Liver (tissue), 9 donors: ENCODE measurements around the gene UNC13B. TPM values are rescaled to one million over a fixed set of nuclear protein-coding genes. Genes with fewer than 3 reads are reported as not detected.

Experiments used
- DNase-seq: peaks from one replicate; pipeline ENCODE4 v3.0.0-alpha.2; 2017; ENCODE audit warnings: low spot score
- H3K27ac ChIP-seq, 2 donors: one replicate each; pipeline ENCODE4 v1.7.0; 2013; ENCODE audit warnings: inconsistent platforms in 2 of 2, low read length in 2 of 2, control low read depth in 1 of 2, low read depth in 1 of 2, mild to moderate bottlenecking in 1 of 2
- H3K27me3 ChIP-seq, 4 donors: one replicate each; pipeline versions ENCODE4 v1.6.1 to v1.7.0; 2013; ENCODE audit warnings: low read length in 3 of 4, inconsistent platforms in 1 of 4, mild to moderate bottlenecking in 1 of 4, moderate library complexity in 1 of 4; ENCODE audit not compliant: control insufficient read depth in 4 of 4, insufficient read depth in 4 of 4
- H3K36me3 ChIP-seq, 4 donors: one replicate each; pipeline versions ENCODE4 v1.6.1 to v1.7.0; 2013; ENCODE audit warnings: low read length in 3 of 4, mild to moderate bottlenecking in 3 of 4, low read depth in 1 of 4, moderate library complexity in 1 of 4; ENCODE audit not compliant: control insufficient read depth in 4 of 4, insufficient read depth in 3 of 4
- H3K4me1 ChIP-seq, 4 donors: one replicate each; pipeline versions ENCODE4 v1.6.1 to v1.7.0; 2013; ENCODE audit warnings: low read length in 3 of 4, mild to moderate bottlenecking in 3 of 4, moderate library complexity in 1 of 4; ENCODE audit not compliant: control insufficient read depth in 4 of 4, insufficient read depth in 4 of 4
- H3K4me3 ChIP-seq, 3 donors: one replicate each; pipeline versions ENCODE4 v1.6.1 to v1.7.0; 2013; ENCODE audit warnings: low read length in 3 of 3, control low read depth in 1 of 3, low read depth in 1 of 3, mild to moderate bottlenecking in 1 of 3
- H3K9ac ChIP-seq, 2 donors: one replicate each; pipeline ENCODE4 v1.7.0; 2013; ENCODE audit warnings: low read length in 2 of 2, mild to moderate bottlenecking in 2 of 2, moderate library complexity in 2 of 2, control low read depth in 1 of 2, low read depth in 1 of 2
- H3K9me3 ChIP-seq, 4 donors: one replicate each; pipeline versions ENCODE4 v1.6.1 to v1.7.0; 2013; ENCODE audit warnings: low read length in 3 of 4; ENCODE audit not compliant: control insufficient read depth in 4 of 4
- CTCF ChIP-seq: fragments of 150-350 bp; IDR thresholded peaks from 2 replicates; pipeline ENCODE4 v1.5.1; 2017; ENCODE audit warnings: improper control_type of control experiment, low read depth, low read length; ENCODE audit not compliant: missing input control
- EGR1 ChIP-seq, 2 donors: IDR thresholded peaks; 2 replicates each; pipeline ENCODE4 v1.6.1; 2016 to 2018; ENCODE audit warnings: antibody characterized with exemption in 2 of 2, low read depth in 2 of 2
- HNF4A ChIP-seq, 2 donors: conservative IDR thresholded peaks; 2 replicates each; pipeline ENCODE4 v1.6.1; 2016; ENCODE audit warnings: antibody characterized with exemption in 2 of 2, mild to moderate bottlenecking in 2 of 2
- RAD21 ChIP-seq, 2 donors: IDR thresholded peaks; 2 replicates each; pipeline ENCODE4 v1.6.1; 2016; ENCODE audit warnings: antibody characterized with exemption in 2 of 2, mild to moderate bottlenecking in 2 of 2
- REST ChIP-seq: IDR thresholded peaks from 2 replicates; pipeline ENCODE4 v1.6.1; 2016; ENCODE audit warnings: antibody characterized with exemption, mild to moderate bottlenecking
- SP1 ChIP-seq: IDR thresholded peaks from 2 replicates; pipeline ENCODE4 v1.6.1; 2018; ENCODE audit warnings: antibody characterized with exemption, mild to moderate bottlenecking
- TAF1 ChIP-seq: conservative IDR thresholded peaks from 2 replicates; pipeline ENCODE4 v1.6.1; 2016; ENCODE audit warnings: antibody characterized with exemption, mild to moderate bottlenecking
- YY1 ChIP-seq: IDR thresholded peaks from 2 replicates; pipeline ENCODE4 v1.6.1; 2016; ENCODE audit warnings: antibody characterized with exemption, mild to moderate bottlenecking
- ZBTB33 ChIP-seq: IDR thresholded peaks from 2 replicates; pipeline ENCODE4 v1.6.1; 2016; ENCODE audit warnings: antibody characterized with exemption
- WGBS: extraction: QIAGEN DNeasy Blood & Tissue Kit; methylation state at CpG from one replicate; pipeline ENCODE4 v1.1.7; 2013; 5-methylcytosine and 5-hydroxymethylcytosine counted together
- polyA plus RNA-seq, 2 donors: library from polyadenylated mRNA; stranded (reverse) in 1 of 2; unstranded in 1 of 2; fragments of 200-250 nt in 1 of 2; fragments of >200 nt in 1 of 2; fragmentation: Nextera tagmentation in 1 of 2; extraction: Ambion mirVana in 1 of 2; gene quantifications; one replicate each; pipeline versions ENCODE4 v1.2.1 to v1.2.3, GENCODE V29; 2013 to 2015
- total RNA-seq, 2 donors: library from RNA; depleted of rRNA; stranded (reverse); fragments of >200 nt; gene quantifications; one replicate each; pipeline ENCODE4 v1.2.3, GENCODE V29; 2014
- donor health status: healthy.
- donor health status: healthy.
- donor health status: healthy.
- donor health status: healthy.
- donor health status: healthy.

The UNC13B gene
- total and polyA plus RNA-seq, 4 donors = 5.5 to 25.7 (median 11.9) TPM

GRCh38 chr9:35338561-35339274, 176.9 kb downstream of the UNC13B start:
- H3K9ac ChIP-seq = no peak overlapping the region
- no peak for TF ChIP-seq SP1
- TF ChIP-seq ZBTB33 = no peak
- no peak for TF ChIP-seq REST
- TF ChIP-seq EGR1 (IDR thresholded peaks at IDR 0.05; ENCODE audit: low read depth in 2 of 2) = no peak
- no peak for TF ChIP-seq YY1
- TF ChIP-seq RAD21 (IDR thresholded peaks at IDR 0.05) = no peak
- no peak for TF ChIP-seq CTCF
- no peaks in the 10 kb centered on the region for H3K4me1 ChIP-seq
- no peaks in the 10 kb centered on the region for H3K27me3 ChIP-seq
- no peak overlapping the region for H3K4me3 ChIP-seq
- no peak for DNase-seq
- H3K36me3 ChIP-seq = peaks cover 0 to 4% (median 1%) of the 10 kb centered on the region in 4 donors
- no peaks in the 10 kb centered on the region for H3K9me3 ChIP-seq
- H3K27ac ChIP-seq = no peak overlapping the region
- 91% methylated on average over 6 of the region's 6 CpGs for WGBS

GRCh38 chr9:35340046-35340445, 178.2 kb downstream of the UNC13B start:
- Histone ChIP-seq H3K4me1 (no peaks in the 10 kb centered on the region), H3K36me3 (peaks cover 0 to 4% (median 1%) of the 10 kb centered on the region in 4 donors), H3K27ac (no peak overlapping the region), H3K9ac (no peak overlapping the region), H3K9me3 (no peaks in the 10 kb centered on the region), H3K4me3 (no peak overlapping the region), H3K27me3 (no peaks in the 10 kb centered on the region)
- TF ChIP-seq ZBTB33 (no peak), REST (no peak), CTCF (no peak), TAF1 (no peak), HNF4A (conservative IDR thresholded peaks at IDR 0.05) (no peak)
- WGBS = 96% methylated on average over 1 of the region's 1 CpG
- no peak for DNase-seq
